Upper lobe of right lung (tissue), 1 donor: ENCODE measurements around the gene AURKA. TPM values are rescaled to one million over a fixed set of nuclear protein-coding genes. Genes with fewer than 3 reads are reported as not detected.
A peak's percentile ranks its signal among the peaks of the same experiment; 100 is the strongest.

Source experiments
- ATAC-seq: fragments of 200-7000 bp; cut with Tn5 transposase; one replicate; pipeline ENCODE4 v1.9.1; 2020; ENCODE audit warnings: mild to moderate bottlenecking, moderate library complexity
- DNase-seq: peaks from one replicate; pipeline ENCODE4 v3.0.0-alpha.2; 2020
- H3K27ac ChIP-seq: fragments of 200-600 bp; one replicate; pipeline ENCODE4 v1.8.0; 2022
- H3K27me3 ChIP-seq: fragments of 200-600 bp; one replicate; pipeline ENCODE4 v1.8.0; 2022; ENCODE audit warnings: mild to moderate bottlenecking
- H3K36me3 ChIP-seq: fragments of 200-600 bp; one replicate; pipeline ENCODE4 v1.8.0; 2022
- H3K4me1 ChIP-seq: fragments of 200-600 bp; one replicate; pipeline ENCODE4 v1.8.0; 2022
- H3K4me3 ChIP-seq: fragments of 200-600 bp; one replicate; pipeline ENCODE4 v1.8.0; 2022; ENCODE audit warnings: mild to moderate bottlenecking
- H3K9me3 ChIP-seq: fragments of 200-600 bp; one replicate; pipeline ENCODE4 v1.8.0; 2022
- CTCF ChIP-seq: fragments of 200-600 bp; IDR thresholded peaks from one replicate; pipeline ENCODE4 v1.8.0; 2022; ENCODE audit warnings: antibody characterized with exemption
- intact Hi-C: fragments of 100-400 bp; cut with DNase I; formaldehyde crosslinking; loops from one replicate; pipeline ENCODE4 v1.11.0; 2022
- long read RNA-seq: library from polyadenylated mRNA; unstranded; transcript quantifications from one replicate; pipeline ENCODE4 v2.0.0, GENCODE V29; 2021
- total RNA-seq: library from RNA; stranded (reverse); fragmentation: NEBNext Ultra II Directional; extraction: Animal tissue kit (Norgen Biotek cat#: 25700); gene quantifications from one replicate; pipeline ENCODE4 v1.2.1, GENCODE V29; 2021
- donor health status: DM: no; HTN: yes; CAD: no; lungs with severe emphysema.

The AURKA gene
- total RNA-seq, result 1.5 TPM
- long read RNA-seq, partial matches to known transcripts, result 0 of 1 reads
- long read RNA-seq, other reads (novel, unspliced or antisense), result 0 of 1 reads

GRCh38 chr20:56392132-56392880 lies at the start of gene AURKA, which contains the start of gene CSTF1:
Gene AURKA (minus strand): TSS chr20:56392215. CDS start chr20:56388197, 4,018 bp downstream.
Gene CSTF1 (plus strand): TSS chr20:56392645. CDS start chr20:56395553, 2,908 bp downstream.
- Histone ChIP-seq H3K9me3 (no peaks in the 10 kb centered on the region), H3K4me3 (peak within 1 kb of the TSS; percentile 58), H3K36me3 (peaks cover 21% of the 10 kb centered on the region), H3K27me3 (no peaks in the 10 kb centered on the region), H3K27ac (peak within 1 kb of the TSS; percentile 81), H3K4me1 (peaks cover 18% of the 10 kb centered on the region)
- peak; percentile 97 for ATAC-seq
- intact Hi-C loops, result no loop called here
- DNase-seq, result peak; percentile 100
- no peak for TF ChIP-seq CTCF

GRCh38 chr20:56440346-56441007 lies 48.5 kb upstream of the AURKA start:
- Histone ChIP-seq H3K4me3 (no peak overlapping the region), H3K27me3 (no peaks in the 10 kb centered on the region), H3K9me3 (no peaks in the 10 kb centered on the region), H3K36me3 (peaks cover 5% of the 10 kb centered on the region), H3K4me1 (peaks cover 26% of the 10 kb centered on the region), H3K27ac (peak overlapping the region; percentile 58)
- ATAC-seq (no peak), DNase-seq (no peak)
- intact Hi-C loops, result no loop called here
- no peak for TF ChIP-seq CTCF

GRCh38 chr20:56439771-56440291 lies 47.8 kb upstream of the AURKA start:
- Histone ChIP-seq H3K27me3 (no peaks in the 10 kb centered on the region), H3K36me3 (peaks cover 5% of the 10 kb centered on the region), H3K4me3 (no peak overlapping the region), H3K9me3 (no peaks in the 10 kb centered on the region), H3K27ac (peak overlapping the region; percentile 58), H3K4me1 (peaks cover 26% of the 10 kb centered on the region)
- DNase-seq (no peak), ATAC-seq (peak; percentile 76)
- intact Hi-C loops, result no loop called here
- TF ChIP-seq CTCF, result no peak

- no peak for DNase-seq
Measured at GRCh38 chr20:56438284-56438683, 46.3 kb upstream of the AURKA start.

More at GRCh38 chr20:56438284-56438683, 46.3 kb upstream of the AURKA start:
- Histone ChIP-seq H3K27me3 (no peaks in the 10 kb centered on the region), H3K27ac (peak overlapping the region; percentile 8), H3K36me3 (peaks cover 5% of the 10 kb centered on the region), H3K4me3 (no peak overlapping the region), H3K9me3 (no peaks in the 10 kb centered on the region), H3K4me1 (peaks cover 29% of the 10 kb centered on the region)
- intact Hi-C loops, result no loop called here
- no peak for TF ChIP-seq CTCF
- ATAC-seq, result no peak
